RKO (cell line): ENCODE results near the gene AFTPH.
A peak's percentile ranks its signal among the peaks of the same experiment; 100 is the strongest.
"Not testable (repeated sequence)": the region's sequence is repeated elsewhere in the genome, so short reads cannot be mapped to it uniquely, and the experiment has no call there.

ENCODE experiments used
- DNase-seq: peaks from one replicate; pipeline ENCODE4 v3.0.0-alpha.2; 2016; ENCODE audit warnings: low spot score

Gene AFTPH

GRCh38 chr2:64500549-64500948, 23.6 kb upstream of the AFTPH start:
- DNase-seq = no peak

- no peak for DNase-seq
Measured at GRCh38 chr2:64501946-64502345, 22.2 kb upstream of the AFTPH start.

DNA sequence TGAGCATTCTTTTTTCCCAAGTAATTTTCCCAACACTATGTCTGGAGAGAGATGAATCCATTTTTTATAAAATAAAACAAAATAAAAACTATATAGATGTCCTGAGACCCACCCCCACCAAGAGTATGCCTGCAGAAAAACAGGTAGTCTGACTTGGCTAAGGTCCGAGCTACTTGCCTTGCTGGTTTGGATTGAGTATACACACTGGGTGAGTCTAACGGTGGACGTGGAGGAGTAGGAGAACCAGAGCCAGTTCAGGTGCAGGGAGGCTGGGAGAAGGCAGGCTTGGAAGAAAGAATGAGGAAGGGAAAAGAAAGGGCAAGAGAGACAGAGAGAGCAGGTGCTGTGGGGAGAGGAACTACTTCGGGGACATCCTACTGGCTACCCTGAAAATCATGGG, 21.3 kb upstream of the AFTPH start:
- no peak for DNase-seq

- no peak for DNase-seq
Measured at GRCh38 chr2:64504774-64505720, 19.1 kb upstream of the AFTPH start.

DNA sequence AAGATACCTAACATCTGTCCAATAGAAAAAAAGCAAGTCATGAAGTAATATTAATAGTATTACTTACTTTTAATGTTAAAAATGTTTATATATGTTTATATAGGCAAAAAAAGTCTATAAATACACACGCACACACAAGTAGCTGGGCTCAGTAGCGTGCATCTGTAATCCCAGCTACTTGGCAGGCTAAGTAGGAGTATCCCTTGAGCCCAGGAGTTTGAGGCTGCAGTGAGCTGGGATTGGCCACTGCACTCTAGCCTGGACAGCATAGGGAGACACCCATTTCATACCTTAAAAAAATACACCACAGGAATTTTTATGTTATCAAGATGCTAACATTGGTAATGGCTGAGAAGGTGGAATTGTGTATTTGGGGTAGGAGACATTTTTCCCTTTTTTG, 17.4 kb upstream of the AFTPH start:
- no peak for DNase-seq

DNA sequence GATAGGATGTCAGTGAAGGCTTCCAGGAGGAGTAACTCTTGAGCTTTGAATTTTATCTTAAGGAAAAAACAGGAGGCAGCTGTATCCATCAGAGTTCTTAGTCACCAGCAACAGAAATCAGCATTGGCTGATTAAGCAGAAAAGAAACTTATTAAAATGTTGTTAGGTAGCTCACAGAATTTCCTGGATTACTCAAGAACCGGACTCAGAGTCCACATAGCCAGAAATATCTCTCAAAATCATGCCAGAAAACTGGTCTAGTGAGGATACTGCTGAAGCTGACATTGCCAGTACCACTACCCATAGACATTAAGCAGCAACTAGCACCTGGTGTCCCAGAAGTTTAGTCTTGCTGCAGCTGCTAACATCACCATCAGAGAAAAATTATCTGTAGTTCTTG, 10.1 kb upstream of the AFTPH start:
- no peak for DNase-seq

- no peak for DNase-seq
Measured at GRCh38 chr2:64515086-64515485, 9.0 kb upstream of the AFTPH start.

- no peak for DNase-seq
Measured at GRCh38 chr2:64516651-64517510, 7.2 kb upstream of the AFTPH start.

GRCh38 chr2:64517511-64517884, 6.6 kb upstream of the AFTPH start:
- no peak for DNase-seq

DNA sequence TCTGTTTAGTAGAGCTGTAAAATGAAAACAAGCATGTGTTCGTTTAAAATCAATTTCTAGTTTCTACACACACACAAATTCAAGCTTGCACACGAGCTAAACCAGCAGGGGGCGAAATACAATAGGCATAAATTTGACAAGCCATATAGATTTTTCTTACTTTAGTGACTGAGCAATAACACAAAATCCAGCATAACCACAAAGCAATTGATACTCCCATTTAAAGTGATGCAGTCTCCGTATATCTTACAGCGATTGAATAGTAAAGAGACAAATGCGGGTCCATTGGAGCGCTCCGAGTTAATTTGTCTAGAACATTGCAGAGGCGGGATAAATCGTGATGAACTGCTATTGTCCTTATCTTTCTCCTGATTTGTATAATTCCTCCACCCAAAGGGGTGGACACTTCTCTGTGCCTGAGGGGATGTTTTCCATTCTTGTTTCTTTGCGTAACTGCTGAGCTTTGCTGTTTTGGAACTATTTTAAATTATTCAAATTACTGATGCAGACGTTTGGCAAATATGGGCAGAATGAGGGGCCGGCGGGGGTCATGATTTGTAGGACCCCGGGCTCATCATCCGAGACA, 1.2 kb upstream of the AFTPH start:
- peak; percentile 88 for DNase-seq

DNA sequence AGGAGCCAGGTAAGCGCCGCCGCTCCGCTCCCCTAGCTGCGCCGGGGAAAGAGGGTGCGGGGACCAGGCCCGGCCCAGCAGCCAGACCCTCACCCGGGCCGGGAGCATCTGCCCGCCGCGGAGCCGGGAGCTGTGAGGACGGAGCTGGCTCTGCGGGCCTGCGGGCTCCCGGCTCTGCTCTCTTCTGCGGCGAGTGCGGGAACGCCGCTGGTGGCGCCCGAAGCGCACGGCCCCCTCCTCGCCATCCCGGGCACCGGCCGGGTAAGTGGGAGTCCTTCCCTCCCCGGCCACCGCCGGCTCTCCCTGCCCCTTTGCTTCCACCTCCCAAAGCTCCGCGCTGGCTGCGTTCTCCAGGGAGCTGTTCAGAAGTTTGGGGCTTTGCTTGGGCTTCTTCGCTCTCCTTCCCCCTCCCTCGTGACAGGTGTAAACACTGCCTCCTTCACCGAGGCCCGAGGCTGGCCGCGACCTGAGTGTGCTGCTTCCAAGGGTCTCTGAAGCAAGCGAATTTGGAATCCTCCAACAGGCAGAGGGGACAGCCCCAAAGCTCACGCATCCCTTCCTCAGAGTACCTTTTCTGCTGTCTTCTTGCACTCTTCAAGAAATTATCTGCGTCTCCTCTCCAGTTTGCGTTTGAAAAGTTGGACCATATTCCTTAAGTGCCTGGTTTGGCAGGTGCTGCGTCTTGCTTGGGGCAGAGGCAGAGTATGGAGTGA, 632 bp downstream of the AFTPH start:
- peak; percentile 50 for DNase-seq

DNA sequence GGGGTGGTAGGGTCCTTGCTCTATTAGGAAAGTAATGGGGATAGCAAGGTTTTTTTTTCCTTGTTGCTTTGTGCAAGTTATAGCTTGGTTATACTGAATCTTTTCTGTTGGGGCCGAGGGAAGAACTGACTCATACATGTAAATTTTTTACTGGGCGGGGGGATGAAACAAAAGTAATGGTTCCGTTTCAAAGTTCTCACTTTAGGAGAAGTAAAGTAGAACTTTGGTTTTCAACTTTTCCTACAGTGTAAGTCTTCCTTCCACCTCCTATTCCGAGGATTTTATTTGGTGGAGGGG, 1.1 kb downstream of the AFTPH start:
- peak; percentile 72 for DNase-seq

GRCh38 chr2:64526034-64526433, 1.9 kb downstream of the AFTPH start:
- no peak for DNase-seq

DNA sequence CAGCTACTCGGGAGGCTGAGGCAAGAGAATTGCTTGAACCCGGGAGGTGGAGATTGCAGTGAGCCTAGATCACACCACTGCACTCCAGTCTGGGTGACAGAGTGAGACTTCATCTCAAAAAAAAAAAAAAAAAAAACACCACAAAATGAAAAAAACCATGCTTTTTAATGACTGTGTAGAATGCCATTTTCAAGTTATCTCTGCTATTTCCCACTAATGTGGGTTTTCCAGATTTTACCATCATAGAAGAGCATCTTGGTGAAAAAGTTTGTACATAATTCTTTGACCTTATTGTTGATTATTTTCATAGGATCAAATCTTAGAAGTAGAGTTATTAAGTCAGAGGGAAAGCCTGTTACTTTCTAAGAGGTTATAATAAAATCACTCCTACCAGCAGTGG, 6.8 kb downstream of the AFTPH start:
- DNase-seq = not testable (repeated sequence)

GRCh38 chr2:64532030-64532429, 7.9 kb downstream of the AFTPH start:
- DNase-seq = no peak

DNA sequence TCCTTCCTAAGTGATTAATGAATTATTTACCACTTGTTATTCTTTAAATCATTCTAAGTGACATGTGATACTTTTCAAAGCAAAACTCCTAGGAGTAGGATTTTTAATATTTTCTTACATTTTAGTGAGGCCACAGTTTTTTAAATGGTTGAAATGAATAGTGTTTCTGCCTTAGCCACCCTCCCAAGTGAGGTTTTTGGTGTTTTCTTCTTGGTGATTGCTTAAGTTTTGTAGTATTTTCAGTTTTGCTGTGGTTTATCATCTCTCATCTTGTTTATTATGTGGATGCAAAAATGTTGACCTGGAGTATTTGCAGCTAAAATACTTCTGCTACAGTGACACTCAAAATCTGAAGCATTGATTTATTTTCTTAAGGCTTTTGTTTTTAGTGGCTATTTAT, 9.8 kb downstream of the AFTPH start:
- no peak for DNase-seq

DNA sequence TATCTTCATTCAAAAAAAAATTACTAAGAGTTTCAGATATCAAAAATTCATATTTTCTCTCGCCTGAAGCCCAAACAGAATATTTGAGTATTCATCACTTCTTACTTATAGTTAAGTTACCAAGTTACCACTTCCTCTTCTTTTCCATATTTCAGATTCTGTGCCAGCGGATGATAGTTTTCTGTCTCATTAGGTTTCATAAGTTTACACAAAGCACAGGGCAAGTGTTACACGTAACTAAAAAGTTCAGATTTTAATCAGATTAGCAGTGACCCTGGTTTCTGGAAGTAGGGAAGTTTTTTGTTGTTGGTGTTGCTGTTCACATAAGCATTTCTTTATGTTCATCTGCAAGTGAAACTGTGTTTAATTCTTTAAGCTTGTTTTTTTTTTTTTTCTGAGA, 10.2 kb downstream of the AFTPH start:
- no peak for DNase-seq

GRCh38 chr2:64535024-64535423, 10.9 kb downstream of the AFTPH start:
- no peak for DNase-seq

GRCh38 chr2:64537991-64538390, 13.9 kb downstream of the AFTPH start:
- DNase-seq = peak; percentile 19

- no peak for DNase-seq
Measured at GRCh38 chr2:64538764-64539433, 14.8 kb downstream of the AFTPH start.

DNA sequence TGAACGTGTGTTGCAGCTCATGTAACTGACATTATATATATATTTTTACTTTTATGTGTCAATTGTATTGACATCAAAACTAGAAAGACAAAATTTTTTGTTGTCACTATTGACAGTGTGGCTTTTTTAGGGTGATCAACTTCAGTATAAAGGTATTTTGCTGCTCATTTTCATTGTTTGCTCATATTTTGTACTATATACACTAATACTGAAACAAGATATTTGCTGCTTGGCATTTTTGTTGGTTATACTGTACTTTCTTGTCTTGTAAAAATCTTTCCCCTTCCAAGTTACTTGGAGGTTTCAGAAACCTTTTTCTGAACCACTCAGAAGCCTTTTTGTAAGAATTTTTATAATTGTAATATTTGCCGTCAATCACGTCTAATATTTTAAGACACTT, 16.5 kb downstream of the AFTPH start:
- no peak for DNase-seq

GRCh38 chr2:64541547-64541946, 17.4 kb downstream of the AFTPH start:
- DNase-seq = no peak
